ENCODE results near the gene BDP1. TPM values are rescaled to one million over a fixed set of nuclear protein-coding genes. Genes with fewer than 3 reads are reported as not detected.
"Not testable (repeated sequence)": the region's sequence is repeated elsewhere in the genome, so short reads cannot be mapped to it uniquely, and the experiment has no call there.

The BDP1 gene, protein sequence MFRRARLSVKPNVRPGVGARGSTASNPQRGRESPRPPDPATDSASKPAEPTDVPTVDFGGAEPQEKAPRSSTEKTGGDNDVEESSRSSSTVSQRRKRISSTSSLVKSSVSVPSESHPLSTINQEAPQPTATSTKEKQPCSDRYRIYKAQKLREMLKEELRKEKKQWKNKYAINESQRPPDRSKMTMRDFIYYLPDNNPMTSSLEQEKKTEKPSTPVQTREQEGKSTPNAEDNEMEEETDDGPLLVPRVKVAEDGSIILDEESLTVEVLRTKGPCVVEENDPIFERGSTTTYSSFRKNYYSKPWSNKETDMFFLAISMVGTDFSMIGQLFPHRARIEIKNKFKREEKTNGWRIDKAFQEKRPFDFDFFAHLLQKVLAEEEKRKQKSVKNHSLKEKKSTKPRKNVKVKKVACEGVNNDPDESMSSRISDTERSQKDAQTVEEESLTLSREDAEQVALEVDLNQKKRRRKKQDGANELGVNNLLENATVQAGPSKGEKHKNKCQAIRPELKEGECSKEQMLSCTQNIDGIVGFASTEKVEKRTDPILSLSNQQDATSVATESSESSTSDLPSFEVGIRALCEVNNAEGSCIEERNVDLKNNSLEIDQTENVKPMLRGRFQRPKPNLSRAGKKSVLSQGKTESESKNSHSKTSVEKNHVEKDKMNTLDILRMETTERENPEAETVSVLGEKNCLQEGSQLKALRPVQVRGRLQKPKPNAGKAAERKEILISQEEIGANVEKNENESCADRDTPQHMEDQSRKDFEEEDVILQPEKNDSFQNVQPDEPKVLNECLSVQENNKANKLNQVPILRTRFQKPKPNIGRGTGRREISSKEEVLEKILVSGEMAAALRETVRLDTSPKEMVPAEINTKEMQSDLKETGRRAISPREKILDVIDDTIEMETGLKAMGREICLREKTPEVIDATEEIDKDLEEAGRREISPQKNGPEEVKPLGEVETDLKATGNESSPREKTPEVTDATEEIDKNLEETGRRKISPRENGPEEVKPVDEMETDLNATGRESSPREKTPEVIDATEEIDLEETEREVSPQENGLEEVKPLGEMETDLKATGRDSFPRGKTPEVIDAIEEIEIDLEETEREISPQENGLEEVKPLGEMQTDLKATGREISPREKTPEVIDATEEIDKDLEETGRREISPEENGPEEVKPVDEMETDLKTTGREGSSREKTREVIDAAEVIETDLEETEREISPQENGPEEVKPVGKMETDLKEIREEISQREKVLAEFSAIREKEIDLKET (N-terminal part only)
- 16.3 TPM for total RNA-seq

DNA sequence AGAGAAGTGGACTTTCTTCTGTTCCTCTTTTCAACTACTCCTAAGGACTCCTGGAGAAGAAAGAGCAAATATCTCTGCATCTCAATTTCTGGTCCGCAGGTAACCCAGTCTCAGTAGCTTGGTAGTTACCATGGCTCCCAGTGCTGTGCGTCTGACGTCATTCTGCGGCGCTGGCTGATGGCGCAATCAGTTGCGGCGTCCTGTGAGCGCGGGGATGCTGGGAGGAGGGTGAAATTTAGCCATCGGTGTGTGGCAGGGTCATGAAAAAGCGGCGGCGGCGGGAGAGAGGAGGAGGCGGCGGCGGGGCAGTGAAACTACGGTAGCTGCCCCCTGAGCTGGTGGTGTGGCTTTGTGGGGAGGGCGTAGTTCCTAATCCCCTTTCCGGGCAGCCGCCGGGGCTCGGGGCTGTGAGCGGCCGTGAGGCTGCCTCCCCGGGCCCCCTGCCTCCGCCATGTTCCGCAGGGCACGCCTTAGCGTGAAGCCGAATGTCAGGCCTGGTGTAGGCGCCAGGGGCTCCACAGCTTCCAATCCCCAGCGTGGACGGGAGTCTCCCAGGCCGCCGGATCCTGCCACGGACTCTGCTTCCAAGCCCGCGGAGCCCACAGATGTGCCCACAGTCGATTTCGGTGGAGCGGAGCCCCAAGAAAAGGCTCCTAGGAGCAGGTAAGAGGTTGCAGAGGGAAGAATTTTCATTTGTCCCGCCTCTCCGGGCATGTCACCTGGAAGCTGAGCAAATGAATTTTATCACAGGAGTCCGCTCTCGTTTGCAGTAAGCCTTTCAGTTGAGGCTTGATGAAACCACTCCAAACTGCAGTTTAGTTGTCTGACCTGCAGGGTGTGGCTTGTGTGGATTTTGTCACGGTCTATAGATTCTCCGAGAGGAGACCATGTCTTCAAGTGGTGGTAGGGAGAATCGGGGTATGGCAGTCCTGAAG lies at the start of gene BDP1:
Gene BDP1 (plus strand): TSS at position 225 of the 935 bp plus-strand sequence. CDS start 227 bp downstream, at position 452.
- DNase-seq (ENCODE audit: low spot score) = peak; percentile 98

DNA sequence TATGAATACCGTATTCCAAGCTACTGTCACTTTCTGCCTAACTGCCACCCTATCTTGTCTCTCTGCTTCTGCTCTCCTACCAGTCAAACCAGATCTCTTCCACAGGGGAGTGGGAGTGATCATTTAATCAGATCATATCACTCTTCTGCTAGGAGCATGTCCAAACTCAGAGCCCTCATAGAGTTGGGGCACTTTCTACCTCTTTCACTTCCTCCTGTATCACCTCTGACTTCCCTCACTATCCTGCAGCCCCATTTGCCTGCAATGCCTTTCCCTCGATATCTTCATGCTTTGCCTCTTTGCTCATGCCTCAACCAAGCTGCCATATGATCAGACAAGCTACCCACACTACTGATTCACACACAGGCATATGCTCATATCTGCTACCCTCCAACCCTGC lies 45.4 kb upstream of the BDP1 start:
- not testable (repeated sequence) for DNase-seq (ENCODE audit: low spot score)

DNA sequence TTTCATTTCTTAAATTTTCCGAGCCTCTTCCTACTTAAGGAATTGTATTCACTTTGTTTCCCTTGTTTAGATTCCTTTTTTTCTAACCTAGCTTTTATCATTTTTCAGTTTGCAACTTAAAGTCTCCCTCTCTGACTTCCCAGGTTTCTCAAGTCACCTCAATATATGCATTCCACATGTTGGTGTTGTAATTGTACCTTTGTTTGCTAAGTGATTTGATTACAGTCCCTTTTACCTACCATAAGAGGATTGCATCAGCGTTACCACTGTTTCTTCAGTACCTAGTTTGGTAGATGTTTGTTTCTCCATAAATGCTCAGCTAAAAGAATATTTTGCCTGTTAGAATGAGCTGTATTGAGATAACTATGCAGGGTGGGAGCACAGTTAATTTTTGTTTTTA lies 39.8 kb upstream of the BDP1 start:
- not testable (repeated sequence) for DNase-seq (ENCODE audit: low spot score)

DNA sequence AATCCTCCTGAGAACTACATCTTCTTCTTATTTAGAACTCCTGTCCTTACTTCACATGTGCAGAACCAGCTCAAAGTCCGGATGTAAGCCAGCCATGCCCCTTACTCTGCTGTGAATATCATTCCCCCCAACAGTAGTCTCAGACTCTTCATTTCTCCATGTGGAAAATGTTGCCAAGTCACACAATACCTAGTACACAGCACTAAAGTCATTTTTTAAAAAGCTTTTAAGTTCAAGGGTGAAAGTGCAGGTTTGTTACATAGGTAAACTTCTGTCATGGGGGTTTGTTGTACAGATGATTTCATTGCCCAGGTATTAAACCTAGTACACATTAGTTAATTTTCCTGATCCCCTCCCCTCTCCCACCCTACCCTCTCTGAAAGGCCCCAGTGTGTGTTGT lies 37.4 kb upstream of the BDP1 start:
- DNase-seq (ENCODE audit: low spot score) = not testable (repeated sequence)

DNA sequence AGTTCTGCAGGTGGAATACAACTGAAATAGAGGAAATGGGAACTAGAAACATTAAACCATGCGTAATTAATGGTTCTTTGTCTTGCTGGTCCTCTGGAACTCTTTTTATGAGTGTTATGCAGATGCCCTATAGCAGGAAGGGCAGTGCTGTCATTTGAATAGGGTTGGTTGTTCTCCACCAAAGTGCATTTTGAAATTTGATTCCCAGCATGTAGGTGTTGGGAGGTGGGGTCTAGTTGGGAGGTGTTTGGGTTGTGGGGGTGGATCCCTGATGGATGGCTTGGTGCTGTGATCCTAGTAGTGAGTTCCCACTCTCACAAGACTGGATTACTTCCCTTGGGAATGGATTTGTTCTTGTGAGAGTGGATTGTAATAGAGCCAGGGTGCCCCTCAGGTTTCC lies 34.2 kb upstream of the BDP1 start:
- DNase-seq (ENCODE audit: low spot score) = not testable (repeated sequence)

DNA sequence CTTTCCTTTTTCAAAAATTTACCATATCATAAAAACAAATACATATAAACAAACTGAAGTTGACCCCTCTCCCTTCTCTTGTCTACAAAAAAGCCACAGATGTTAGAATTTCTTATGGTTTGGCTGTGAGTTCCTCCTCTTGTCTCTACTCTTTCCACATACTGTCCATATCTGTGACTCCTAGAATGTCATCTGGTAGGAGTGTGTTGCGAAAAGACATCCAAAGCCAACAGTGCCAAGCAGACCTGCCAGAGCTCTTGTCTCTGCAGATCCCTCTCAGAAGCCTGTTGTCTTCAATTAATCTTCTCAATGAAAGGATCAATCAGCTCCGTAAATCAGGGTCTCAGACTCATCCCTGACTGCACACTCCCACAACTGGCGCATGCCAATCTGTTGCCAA lies 31.6 kb upstream of the BDP1 start:
- DNase-seq (ENCODE audit: low spot score) = not testable (repeated sequence)

DNA sequence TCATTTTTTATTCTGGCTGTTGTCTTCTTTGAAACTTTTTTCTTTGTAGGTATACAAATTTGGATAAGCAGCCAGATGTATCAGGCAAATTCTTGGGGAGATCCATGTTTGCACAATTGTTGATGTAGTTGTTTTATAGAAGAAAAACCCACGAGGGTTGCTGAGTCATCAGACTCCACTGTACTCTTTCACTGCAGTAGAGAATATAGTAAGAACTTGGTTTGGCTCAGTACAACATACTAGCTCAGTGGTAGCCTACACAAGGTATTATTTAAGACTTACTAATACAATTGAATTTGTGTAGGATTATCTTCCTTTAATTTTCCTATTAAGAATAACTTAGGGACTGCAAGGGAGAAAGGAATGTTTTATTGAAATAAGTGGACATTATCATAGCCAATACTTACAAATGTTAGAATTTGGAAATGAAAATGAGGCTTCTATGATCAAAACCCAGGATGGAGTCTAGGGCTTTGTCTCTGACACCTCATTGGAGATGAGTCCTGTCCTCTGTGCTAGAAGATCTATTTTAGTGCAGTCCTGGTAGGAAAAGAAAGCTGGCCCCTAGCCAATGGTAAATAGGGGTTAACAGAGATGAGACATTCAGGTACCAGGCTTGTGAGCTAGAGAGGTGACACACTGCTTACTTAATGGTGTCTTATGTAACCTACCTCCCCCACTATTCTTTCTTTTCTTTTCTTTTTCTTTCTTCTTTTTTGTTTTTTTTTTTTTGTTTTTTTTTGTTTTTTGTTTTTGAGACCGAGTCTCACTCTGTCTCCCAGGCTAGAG lies 28.6 kb upstream of the BDP1 start:
- not testable (repeated sequence) for DNase-seq (ENCODE audit: low spot score)

DNA sequence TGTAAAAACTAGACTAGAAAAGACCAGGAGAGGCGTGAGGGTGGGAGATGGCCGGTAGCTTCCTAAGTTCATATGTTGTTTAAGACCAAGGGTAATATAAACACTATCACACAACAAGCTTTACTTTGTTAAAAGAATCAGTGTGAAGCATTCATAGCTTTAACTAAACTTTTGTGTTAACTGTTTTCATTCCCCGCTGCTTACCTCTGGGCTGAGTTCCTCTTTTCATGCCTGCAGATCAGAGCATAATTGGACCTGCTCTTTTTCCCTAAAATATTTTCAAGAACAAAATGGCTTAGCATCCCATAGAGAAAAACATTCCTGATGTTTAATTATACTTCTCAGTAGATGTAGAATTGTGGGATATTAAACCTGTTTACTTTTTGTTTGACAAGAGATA lies 23.0 kb upstream of the BDP1 start:
- not testable (repeated sequence) for DNase-seq (ENCODE audit: low spot score)

DNA sequence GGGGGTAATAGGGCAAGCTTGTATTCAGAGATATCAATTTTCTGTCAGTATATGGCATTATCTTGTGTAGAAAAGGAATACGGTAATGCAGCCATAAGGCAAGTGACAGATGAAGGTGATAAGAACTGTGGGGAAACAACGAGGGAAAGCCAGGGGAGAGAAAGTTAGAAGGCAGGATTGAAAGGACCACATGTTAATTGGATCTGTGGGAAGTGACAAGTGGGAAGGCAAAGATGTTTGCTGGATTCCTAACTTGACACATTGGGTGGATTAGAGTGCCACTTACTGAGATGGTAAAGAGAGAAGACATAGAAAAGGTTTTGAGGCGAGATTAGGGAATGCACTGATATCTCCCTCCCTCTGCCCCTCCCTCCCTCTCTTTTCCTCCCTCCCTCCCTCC lies 20.6 kb upstream of the BDP1 start:
- not testable (repeated sequence) for DNase-seq (ENCODE audit: low spot score)

DNA sequence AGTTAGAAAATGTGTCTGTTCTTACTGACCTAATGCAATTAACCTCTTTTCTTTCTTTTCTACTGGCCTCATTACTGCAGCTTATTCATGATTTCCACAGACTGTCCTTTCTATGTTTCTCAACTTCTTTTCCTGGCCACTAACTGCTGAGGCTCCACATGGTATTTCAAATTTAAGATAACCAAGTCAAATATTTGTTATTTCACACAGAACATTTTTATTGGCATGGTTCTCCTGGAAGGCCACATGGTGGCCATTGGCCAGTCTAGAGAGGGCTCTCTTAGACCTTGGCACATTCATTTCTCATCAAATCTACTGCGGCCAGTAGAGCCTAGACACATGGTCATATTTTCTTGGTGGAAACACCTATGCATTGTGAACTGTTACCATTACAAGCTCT lies 13.9 kb upstream of the BDP1 start:
- DNase-seq (ENCODE audit: low spot score) = not testable (repeated sequence)

DNA sequence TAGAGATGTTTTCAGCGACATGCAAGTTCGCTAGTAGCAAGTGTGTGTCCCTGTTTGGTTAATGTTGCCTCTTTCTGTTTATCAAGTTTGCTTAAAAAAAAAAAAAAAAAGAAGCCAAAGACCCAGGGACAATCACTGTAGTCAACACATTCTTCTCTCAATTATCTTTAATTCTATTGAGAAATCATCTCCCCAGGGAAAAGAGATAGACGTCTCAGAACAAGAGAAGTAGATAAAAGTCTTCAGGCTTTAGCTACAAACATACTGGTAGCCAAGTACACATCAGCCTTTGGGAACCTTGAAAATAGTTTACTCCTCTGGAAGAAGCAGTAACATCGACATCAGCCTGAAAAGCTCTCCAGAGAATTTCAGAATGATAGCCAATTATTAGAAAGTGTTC lies 11.6 kb upstream of the BDP1 start:
- DNase-seq (ENCODE audit: low spot score) = not testable (repeated sequence)

DNA sequence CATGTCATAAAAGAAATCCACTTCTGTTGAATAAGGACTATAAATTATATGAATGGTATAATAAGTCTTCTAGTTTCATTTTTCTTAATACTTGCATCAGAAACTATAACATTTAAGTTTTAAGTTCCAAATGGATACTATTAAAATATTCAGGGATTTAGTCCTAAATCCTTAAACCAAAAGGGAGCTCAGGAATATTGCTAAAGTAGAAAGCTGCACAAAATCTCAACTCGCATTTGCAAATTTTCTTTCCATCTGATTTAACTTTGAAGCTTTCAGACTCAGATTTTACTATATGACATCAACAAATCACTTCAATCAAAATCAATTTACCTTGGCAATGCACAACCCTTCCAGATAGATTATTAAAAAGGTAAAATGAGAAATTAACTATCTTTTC lies 10.4 kb upstream of the BDP1 start:
- not testable (repeated sequence) for DNase-seq (ENCODE audit: low spot score)

DNA sequence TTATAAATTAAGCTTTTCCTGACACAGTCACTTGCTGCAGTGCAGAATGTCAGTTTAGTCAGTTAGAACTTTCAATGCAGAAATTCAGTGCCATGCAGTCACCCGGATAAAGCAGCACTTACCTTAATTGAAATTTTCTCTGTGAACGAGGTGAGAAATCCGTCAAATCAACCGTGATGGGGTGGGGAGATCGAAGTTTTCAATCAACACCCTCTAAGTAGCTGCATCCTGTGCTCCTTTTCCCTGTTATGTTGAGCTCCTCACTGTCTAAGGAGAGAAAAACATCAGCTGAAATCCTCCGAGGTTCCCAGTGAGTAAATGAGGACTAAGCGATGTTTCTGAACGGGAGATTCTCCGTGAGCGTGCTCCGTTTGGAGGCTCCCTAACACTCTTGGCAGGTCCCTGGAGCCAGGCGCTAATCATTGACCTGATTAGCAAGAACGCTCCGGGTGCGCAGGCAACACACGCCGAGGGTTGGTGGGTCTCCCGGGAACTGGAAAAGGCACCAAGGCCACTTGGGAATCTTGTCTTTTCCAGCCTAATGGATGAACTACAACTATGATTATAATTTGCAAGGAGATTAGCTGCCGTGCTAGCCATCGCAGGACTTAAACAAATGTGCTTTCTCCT lies 9.8 kb upstream of the BDP1 start:
- peak; percentile 22 for DNase-seq (ENCODE audit: low spot score)

DNA sequence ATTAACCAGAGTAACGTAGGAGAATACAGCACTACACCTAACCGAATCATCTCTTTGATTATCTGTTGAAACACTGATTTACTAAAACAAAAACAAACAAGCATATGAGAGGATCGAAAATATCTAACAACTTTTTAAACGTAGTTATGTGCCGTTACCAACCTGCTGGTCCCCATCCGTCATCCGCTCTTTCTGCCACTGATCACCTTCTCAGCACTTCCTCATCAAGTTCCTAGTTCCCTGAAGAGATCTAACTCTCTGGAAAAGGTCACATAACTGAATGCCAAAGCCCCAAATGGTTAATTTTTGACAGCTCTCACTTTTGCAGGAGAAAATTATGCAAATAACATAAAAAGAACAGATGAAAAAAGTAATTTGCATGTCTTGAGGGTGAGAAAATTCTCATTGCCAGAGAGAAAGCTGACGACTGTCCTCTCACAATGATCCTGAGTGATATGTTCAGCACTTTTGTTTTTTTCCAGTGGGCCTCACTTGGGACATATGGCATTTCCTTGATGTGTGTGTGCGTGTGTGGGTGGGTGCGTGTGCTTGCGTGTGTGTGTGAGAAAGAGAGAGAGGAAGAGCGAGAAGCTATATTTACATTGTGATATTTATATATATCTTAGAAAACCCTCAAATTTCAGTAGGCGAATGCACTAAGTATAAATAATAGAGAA lies 8.8 kb upstream of the BDP1 start:
- DNase-seq (ENCODE audit: low spot score) = not testable (repeated sequence)

DNA sequence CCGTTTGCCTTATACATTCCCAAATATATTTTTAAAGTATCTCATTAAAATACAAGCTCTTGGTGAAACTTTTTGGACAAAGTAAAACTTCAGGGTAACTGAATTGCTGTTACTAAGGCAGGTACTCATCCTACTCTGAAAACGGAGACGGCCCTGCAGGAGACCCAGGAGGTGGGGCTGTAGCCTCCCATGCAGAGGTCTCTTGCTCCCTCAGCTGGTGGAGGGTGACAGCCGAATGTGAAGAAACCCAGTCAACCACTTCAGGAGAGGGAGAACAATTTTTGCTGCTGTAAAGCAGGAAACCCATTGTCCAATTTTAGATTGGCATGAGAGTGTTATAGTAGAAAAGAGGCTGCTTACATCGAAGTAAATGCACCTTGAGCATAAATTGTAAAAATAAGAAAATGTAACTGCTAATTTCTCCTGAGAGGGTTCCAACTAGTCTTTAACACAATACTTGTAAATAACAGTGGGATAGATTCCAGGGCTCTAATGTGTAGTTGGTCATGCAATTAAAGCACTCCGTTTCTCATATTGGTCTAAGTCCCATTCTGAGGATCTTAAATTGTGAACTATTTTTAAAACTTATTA lies 8.1 kb upstream of the BDP1 start:
- DNase-seq (ENCODE audit: low spot score) = peak; percentile 24

DNA sequence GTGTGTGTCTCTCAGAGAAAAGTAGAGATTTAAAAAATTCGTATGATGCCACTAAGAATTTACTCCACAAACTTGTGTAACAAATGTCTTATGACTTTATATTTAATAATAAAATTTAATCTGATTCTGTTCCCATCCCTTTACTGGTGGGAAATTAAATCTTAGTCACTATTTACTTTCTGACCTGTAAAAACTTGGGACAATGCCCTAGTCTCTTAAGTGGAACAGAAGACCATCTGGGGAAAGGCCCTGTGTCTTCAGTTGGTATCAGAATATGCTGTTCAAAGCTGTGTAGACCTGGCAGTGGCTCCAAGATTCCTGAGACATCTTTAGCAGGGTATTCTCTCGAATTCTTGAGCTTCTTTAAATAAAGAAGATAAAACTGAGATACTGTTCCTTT lies 2.6 kb upstream of the BDP1 start:
- DNase-seq (ENCODE audit: low spot score) = no peak

DNA sequence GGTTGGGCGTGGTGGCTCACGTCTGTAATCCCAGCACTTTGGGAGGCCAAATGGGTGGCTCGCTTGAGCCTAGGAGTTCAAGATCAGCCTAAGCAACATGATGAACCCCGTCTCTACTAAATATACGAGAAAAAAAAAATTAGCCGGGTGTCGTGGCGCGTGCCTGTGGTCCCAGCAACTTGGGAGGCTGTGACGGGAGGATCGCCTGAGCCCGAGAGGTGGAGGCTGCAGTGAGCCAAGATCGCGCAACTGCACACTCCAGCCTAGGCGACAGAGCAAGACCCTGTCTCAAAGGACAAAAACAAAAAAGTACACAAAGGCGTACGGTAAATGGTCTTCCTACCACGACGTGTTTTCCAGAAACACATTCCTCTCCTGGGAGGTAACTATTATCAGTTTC lies 538 bp upstream of the BDP1 start:
- no peak for DNase-seq (ENCODE audit: low spot score)

DNA sequence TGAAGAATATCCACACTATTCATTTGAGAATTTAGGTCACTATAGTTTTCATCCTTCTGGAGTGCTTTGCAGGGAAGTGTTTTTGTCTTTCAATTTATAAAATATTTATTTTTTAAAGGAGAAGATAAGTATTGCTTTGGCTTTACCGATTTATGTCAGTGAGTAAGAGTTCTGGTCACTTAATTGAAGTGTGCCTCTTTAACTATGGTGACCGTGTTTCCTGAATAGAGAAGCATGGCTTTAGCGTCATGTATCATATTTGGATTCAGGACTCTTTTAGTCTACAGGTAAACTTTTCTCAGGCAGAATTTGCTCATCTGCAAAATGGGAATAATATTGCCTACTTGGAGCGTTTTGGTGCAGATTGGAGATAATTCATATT lies 902 bp downstream of the BDP1 start:
- no peak for DNase-seq (ENCODE audit: low spot score)

DNA sequence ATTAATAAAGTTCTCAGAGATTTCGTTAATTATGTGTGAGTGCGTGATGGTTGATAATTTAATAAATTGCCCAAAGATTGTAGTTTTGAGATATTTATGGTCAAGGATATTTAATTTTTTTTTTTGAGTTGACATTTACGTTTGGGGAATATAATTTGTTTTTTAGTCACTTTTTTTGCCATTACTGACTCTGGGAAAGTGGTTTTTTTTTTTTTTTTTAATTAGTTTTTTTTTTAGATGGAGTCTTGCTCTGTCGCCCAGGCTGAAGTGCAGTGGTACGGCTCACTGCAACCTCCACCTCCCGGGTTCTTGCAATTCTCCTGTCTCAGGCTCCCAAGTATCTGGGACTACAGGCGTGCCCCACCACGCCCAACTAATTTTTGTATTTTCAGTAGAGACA lies 1.7 kb downstream of the BDP1 start:
- no peak for DNase-seq (ENCODE audit: low spot score)
